ENCODE measurements around the gene SH3GL1.

GRCh38 chr19:4441994-4442818, 41.9 kb upstream of the SH3GL1 start:
- no peak for TF ChIP-seq CTCF (IDR thresholded peaks at IDR 0.05; ENCODE audit: low read length)
- TF ChIP-seq EZH2 (optimal IDR thresholded peaks at IDR 0.05; ENCODE audit: low read depth, low read length): no peak
- no peak for TF ChIP-seq EZH2phosphoT487 (IDR thresholded peaks at IDR 0.05; ENCODE audit: low read length)
